Esophagus muscularis mucosa (tissue), 3 donors: ENCODE measurements around the gene CCDC87.

Experiments used
- CTCF ChIP-seq, 3 experiments: fragments of 200-600 bp in 2 of 3; fragments of 450-650 bp in 1 of 3; sonication (generic) in 2 of 3; IDR thresholded peaks; one replicate each; pipeline ENCODE4 v1.5.1; 2017 to 2019; ENCODE audit warnings: antibody characterized with exemption in 3 of 3, mild to moderate bottlenecking in 2 of 3, moderate library complexity in 1 of 3
- POLR2A ChIP-seq: fragments of 450-650 bp; IDR thresholded peaks from one replicate; pipeline ENCODE4 v1.6.1; 2017; ENCODE audit warnings: antibody characterized with exemption, moderate library complexity, mild to moderate bottlenecking, low read depth
- POLR2AphosphoS5 ChIP-seq, 2 donors: sonication (generic); formaldehyde crosslinking; IDR thresholded peaks; one replicate each; pipeline ENCODE4 v1.6.1; 2017; ENCODE audit warnings: antibody characterized with exemption in 2 of 2

DNA sequence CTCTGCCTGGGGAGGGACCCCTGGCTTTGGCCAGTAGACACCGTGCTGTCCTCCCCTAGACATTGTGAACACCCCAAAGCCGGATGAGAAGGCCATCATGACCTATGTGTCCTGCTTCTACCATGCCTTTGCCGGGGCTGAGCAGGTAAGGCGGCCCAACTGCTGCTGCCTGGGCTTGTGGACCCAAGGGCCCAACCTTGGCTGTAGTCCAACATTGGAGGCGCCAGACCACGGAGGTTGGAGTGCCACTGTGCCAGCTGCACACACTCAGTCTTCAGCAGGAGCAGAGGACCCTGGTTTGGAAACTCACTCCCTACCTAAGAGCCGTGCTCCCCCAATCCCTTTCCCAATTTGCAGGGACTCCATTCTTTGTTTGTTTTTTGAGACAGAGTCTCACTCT, 36.8 kb downstream of the CCDC87 start:
- no peak for TF ChIP-seq POLR2A
- no peak for TF ChIP-seq CTCF (IDR thresholded peaks at IDR 0.05)
- no peak for TF ChIP-seq POLR2AphosphoS5 (IDR thresholded peaks at IDR 0.05)
